Smooth muscle cell (in vitro differentiated cells): ENCODE measurements around the gene SLC2A6. TPM values are rescaled to one million over a fixed set of nuclear protein-coding genes. Genes with fewer than 3 reads are reported as not detected.

ENCODE experiments used
- DNase-seq: peaks from one replicate; lab custom pipeline; 2025; ENCODE audit not compliant: unreplicated experiment; lab: John Stamatoyannopoulos, UW
- H2AFZ ChIP-seq: fragments of 200-600 bp; sonication (generic); 2 replicates; pipeline ENCODE4 v1.6.0; 2016; ENCODE audit warnings: antibody characterized with exemption, low read depth, mild to moderate bottlenecking
- H3F3A ChIP-seq: fragments of 200-600 bp; sonication (generic); 2 replicates; pipeline ENCODE4 v1.6.0; 2017; ENCODE audit warnings: antibody characterized with exemption, low read depth
- H3K27ac ChIP-seq: fragments of 200-600 bp; sonication (generic); 2 replicates; pipeline ENCODE4 v1.5.1; 2016; ENCODE audit warnings: low read depth, mild to moderate bottlenecking
- H3K27me3 ChIP-seq: fragments of 200-600 bp; sonication (generic); 2 replicates; pipeline ENCODE4 v1.6.1; 2016; ENCODE audit warnings: low read depth, mild to moderate bottlenecking
- H3K36me3 ChIP-seq: fragments of 200-600 bp; sonication (generic); 2 replicates; pipeline ENCODE4 v1.5.1; 2016; ENCODE audit warnings: low read depth
- H3K4me1 ChIP-seq: fragments of 200-600 bp; sonication (generic); 2 replicates; pipeline ENCODE4 v1.5.1; 2016; ENCODE audit warnings: low read depth
- H3K4me2 ChIP-seq: fragments of 200-600 bp; sonication (generic); 2 replicates; pipeline ENCODE4 v1.6.0; 2016; ENCODE audit warnings: mild to moderate bottlenecking
- H3K4me3 ChIP-seq: fragments of 200-600 bp; sonication (generic); 2 replicates; pipeline ENCODE4 v1.5.1; 2016; ENCODE audit warnings: mild to moderate bottlenecking
- H3K79me2 ChIP-seq: fragments of 200-600 bp; sonication (generic); 2 replicates; pipeline ENCODE4 v1.6.0; 2016; ENCODE audit warnings: low read depth, mild to moderate bottlenecking
- H3K9ac ChIP-seq: fragments of 200-600 bp; sonication (generic); 2 replicates; pipeline ENCODE4 v1.6.0; 2016; ENCODE audit warnings: low read depth
- H3K9me3 ChIP-seq: fragments of 200-600 bp; sonication (generic); replicated peaks from 2 replicates; pipeline ENCODE4 v1.5.1; 2016; ENCODE audit warnings: low read depth
- H4K20me1 ChIP-seq: fragments of 200-600 bp; sonication (generic); 2 replicates; pipeline ENCODE4 v1.6.0; 2016; ENCODE audit warnings: low read depth
- CTCF ChIP-seq: fragments of 200-600 bp; sonication (generic); IDR thresholded peaks from 2 replicates; pipeline ENCODE4 v1.5.1; 2017; ENCODE audit warnings: borderline replicate concordance, mild to moderate bottlenecking, antibody characterized with exemption; ENCODE audit not compliant: insufficient read depth, poor library complexity, severe bottlenecking
- WGBS: methylation state at CpG from one replicate; pipeline ENCODE4 v1.1.7; 2016; ENCODE audit warnings: low lambda C conversion rate; 5-methylcytosine and 5-hydroxymethylcytosine counted together
- polyA plus RNA-seq: library from polyadenylated mRNA; unstranded; fragments of >200 nt; fragmentation: Nextera tagmentation; extraction: Ambion mirVana; gene quantifications from 2 replicates; pipeline ENCODE4 v1.2.1, GENCODE V29; 2016
- total RNA-seq: library from RNA; depleted of rRNA; stranded (reverse); fragments of >200 nt; gene quantifications from 2 replicates; pipeline ENCODE4 v1.2.3, GENCODE V29; 2014

Gene SLC2A6
- total and polyA plus RNA-seq, 2 experiments from 2014 or later, result 13.8 to 21.0 TPM

GRCh38 chr9:133445293-133445969, 33.5 kb downstream of the SLC2A6 start:
- Histone ChIP-seq H3K27ac (no peak overlapping the region), H3K27me3 (no peaks in the 10 kb centered on the region), H2AFZ (no peak overlapping the region), H3K9me3 (no peaks in the 10 kb centered on the region), H3K4me3 (no peak overlapping the region), H4K20me1 (no peaks in the 10 kb centered on the region), H3K79me2 (no peaks in the 10 kb centered on the region), H3K4me2 (no peak overlapping the region), H3K4me1 (no peaks in the 10 kb centered on the region), H3K36me3 (no peaks in the 10 kb centered on the region), H3F3A (no peaks in the 10 kb centered on the region), H3K9ac (no peak overlapping the region)
- 91% methylated on average over 23 of the region's 23 CpGs for WGBS
- no peak for DNase-seq
- no peak for TF ChIP-seq CTCF

- no peak for DNase-seq
- no peak overlapping the region for H3K4me3 ChIP-seq
- H2AFZ ChIP-seq, result no peak overlapping the region
- H3K4me1 ChIP-seq, result no peaks in the 10 kb centered on the region
- no peak for TF ChIP-seq CTCF
- no peak overlapping the region for H3K4me2 ChIP-seq
- no peaks in the 10 kb centered on the region for H3K79me2 ChIP-seq
- H3K36me3 ChIP-seq, result no peaks in the 10 kb centered on the region
- H3K27ac ChIP-seq, result no peak overlapping the region
- H3K27me3 ChIP-seq, result no peaks in the 10 kb centered on the region
- 67% methylated on average over 8 of the region's 8 CpGs for WGBS
- H3F3A ChIP-seq, result no peaks in the 10 kb centered on the region
- H4K20me1 ChIP-seq, result no peaks in the 10 kb centered on the region
- H3K9ac ChIP-seq, result no peak overlapping the region
- no peaks in the 10 kb centered on the region for H3K9me3 ChIP-seq
These were observed 34.9 kb downstream of the SLC2A6 start for GRCh38 chr9:133443982-133444381.

- no peaks in the 10 kb centered on the region for H3K36me3 ChIP-seq
- DNase-seq, result no peak
- H3K27ac ChIP-seq, result no peak overlapping the region
- H2AFZ ChIP-seq, result no peak overlapping the region
- no peaks in the 10 kb centered on the region for H3K4me1 ChIP-seq
- no peaks in the 10 kb centered on the region for H3F3A ChIP-seq
- no peak overlapping the region for H3K9ac ChIP-seq
- H4K20me1 ChIP-seq, result no peaks in the 10 kb centered on the region
- no peak overlapping the region for H3K4me3 ChIP-seq
- no peaks in the 10 kb centered on the region for H3K9me3 ChIP-seq
- H3K27me3 ChIP-seq, result no peaks in the 10 kb centered on the region
- WGBS, result 88% methylated on average over 10 of the region's 15 CpGs
- H3K79me2 ChIP-seq, result no peaks in the 10 kb centered on the region
- no peak for TF ChIP-seq CTCF
- H3K4me2 ChIP-seq, result no peak overlapping the region
These were observed 35.7 kb downstream of the SLC2A6 start for GRCh38 chr9:133443248-133443647.

GRCh38 chr9:133441571-133441970, 37.3 kb downstream of the SLC2A6 start:
- H3K79me2 ChIP-seq, result no peaks in the 10 kb centered on the region
- H4K20me1 ChIP-seq, result no peaks in the 10 kb centered on the region
- H3K4me1 ChIP-seq, result no peaks in the 10 kb centered on the region
- no peak overlapping the region for H3K4me2 ChIP-seq
- WGBS, result 90% methylated on average over 5 of the region's 5 CpGs
- no peaks in the 10 kb centered on the region for H3K9me3 ChIP-seq
- H3K9ac ChIP-seq, result no peak overlapping the region
- no peak overlapping the region for H2AFZ ChIP-seq
- H3K27me3 ChIP-seq, result no peaks in the 10 kb centered on the region
- no peak overlapping the region for H3K4me3 ChIP-seq
- no peak for DNase-seq
- no peaks in the 10 kb centered on the region for H3F3A ChIP-seq
- H3K36me3 ChIP-seq, result no peaks in the 10 kb centered on the region
- no peak overlapping the region for H3K27ac ChIP-seq
- no peak for TF ChIP-seq CTCF
